Measurements from ENCODE around the gene FAM13B.
"Not testable (repeated sequence)": the region's sequence is repeated elsewhere in the genome, so short reads cannot be mapped to it uniquely, and the experiment has no call there.

The FAM13B gene

DNA sequence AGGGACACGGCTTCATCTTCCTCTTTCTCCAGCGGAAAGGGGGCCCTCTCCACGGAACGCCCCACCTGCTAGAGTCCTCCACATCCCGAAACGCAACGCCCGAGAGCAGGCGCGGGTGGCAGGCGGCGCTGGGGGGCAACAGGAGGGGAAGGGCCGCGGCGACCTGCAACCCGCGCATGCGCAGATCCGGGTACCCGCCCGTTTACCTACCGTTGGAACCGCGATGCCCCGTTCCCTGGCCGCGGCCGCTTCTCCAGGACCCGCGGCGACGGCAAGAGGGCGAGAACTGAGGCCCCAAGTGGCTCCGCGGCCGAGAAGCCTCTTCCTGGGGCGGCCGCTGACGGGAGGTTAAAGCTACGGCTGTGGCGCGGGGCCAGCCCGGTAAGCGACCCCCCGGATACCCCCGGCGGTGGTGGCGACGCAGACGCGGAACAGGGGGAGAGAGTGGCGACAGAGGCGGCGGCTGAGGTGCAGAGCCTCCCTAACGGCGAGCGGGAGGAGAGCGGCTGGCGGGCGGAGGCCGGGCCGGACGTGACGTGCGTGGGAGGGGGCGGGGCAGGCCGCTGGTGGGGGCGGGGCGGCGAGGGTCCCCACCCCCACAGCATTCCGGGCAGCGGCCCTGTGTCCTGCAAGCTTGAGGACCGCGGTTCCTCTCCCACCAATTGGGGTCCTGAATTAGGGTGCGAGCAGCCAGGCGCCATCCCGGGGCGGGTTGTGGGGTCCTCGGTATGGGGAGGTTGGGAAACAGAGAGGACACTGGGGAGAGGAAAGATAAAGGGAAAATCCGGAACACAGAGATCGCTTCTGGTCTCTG, at the start of gene FAM13B:
TSS of gene FAM13B (minus strand) at position 508 of the 814 bp plus-strand sequence. CDS start 13,968 bp downstream, outside the sequence.
- DNase-seq: peak; percentile 67 to 73

GRCh38 chr5:138082033-138082432, 49.2 kb upstream of the FAM13B start:
- DNase-seq: no peak

DNA sequence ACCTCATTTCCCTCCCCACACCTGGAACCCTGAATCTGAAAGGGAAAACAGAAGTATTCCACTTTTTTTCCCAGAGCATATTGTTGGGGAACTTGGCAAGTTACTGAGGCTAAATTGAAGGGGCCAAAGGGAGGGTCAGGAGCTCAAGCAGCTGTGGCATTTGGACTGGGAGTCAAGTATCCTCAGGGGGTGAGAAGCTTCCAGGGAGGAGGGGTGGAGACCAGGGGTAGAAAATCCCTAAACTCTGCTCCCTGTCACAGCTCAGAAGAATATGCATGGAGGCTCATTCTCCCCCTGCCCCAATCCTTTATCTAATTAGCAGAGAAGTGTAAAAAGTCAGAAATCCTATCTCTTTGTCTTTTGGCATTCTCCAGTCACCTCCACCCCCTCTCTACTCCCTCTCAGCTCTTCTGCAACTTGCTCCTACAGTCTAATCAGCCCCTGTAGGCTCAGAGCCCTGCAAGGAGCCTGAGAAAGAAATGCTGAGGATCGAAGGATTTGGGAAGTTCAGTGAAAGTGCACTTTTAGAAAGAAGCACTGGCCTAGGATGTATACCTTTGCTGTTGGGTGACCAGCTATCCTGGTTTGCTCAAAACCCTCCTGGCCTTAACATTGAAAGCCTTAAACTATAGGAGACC, 45.2 kb upstream of the FAM13B start:
- no peak for DNase-seq

DNA sequence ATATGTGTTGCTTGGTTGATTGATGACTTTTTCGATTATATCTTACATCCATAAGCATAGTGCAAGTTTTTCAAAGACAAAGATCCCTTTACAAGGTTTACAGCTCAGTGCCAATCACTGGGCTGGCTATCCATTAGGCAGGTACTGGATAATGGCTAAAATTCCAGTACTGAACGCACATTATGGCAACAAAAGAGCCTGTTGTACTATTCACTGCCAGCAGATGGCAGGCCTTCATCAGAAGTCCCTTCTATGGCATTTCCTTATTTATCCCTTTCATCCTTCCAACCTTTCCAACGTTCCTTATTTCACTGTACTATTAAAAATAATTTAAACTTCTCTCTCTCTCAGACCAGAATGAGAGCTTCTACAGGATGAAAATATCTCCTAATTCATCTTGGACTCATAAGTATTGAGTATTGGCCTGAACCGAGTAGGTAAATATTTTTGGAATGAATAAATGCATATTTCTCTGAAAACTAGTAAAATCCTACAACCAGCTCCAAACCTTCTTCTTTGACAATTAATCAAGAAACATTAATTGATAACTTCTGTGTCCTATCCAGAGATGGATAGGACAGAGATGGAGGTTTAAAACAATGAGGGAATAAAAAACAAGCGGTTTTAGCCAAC, 44.3 kb upstream of the FAM13B start:
- DNase-seq: peak; percentile 33

- DNase-seq: not testable (repeated sequence)
Measured at GRCh38 chr5:138070026-138070425, 37.1 kb upstream of the FAM13B start.

GRCh38 chr5:138068742-138069600, 36.1 kb upstream of the FAM13B start:
- peak; percentile 71 to 77 for DNase-seq

DNA sequence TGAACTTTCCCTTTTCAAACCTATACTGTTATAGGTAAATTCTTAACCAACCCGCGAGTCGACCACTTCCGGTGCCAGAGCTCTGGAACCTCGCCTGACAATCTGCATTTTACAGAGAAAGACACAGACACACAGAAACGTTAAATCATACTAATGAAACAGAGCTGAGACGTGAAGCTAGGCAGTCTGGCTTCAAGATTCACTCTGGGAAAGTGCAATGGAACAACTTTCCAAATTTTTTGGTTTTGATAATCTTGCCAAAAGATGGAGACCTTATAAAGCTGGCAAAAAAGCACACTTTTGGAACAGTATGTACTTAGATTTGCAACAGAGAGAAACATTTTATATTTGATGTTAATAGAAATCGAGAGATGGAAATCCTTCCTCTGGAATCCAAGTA, 35.1 kb upstream of the FAM13B start:
- no peak for DNase-seq

GRCh38 chr5:138065102-138065501, 32.2 kb upstream of the FAM13B start:
- no peak for DNase-seq

DNA sequence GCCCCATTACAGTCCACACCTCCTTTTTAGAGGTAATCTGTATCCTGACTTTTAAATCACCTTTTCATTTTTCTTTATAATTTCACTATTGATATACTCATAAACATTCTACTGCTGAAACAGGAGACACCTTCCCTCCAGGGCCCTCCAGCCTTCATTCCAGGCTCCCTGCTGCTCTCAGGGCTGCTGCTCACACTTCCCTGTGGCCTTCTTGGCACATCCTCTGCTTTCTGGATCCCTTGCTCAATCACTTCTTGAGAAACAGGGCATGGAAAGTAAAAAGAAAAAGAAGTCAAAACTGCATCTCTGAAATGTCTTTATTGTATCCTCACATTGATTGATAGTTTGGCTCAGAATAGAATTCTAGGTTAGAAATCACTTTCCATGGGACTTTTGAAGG, 31.6 kb upstream of the FAM13B start:
- DNase-seq: no peak

DNA sequence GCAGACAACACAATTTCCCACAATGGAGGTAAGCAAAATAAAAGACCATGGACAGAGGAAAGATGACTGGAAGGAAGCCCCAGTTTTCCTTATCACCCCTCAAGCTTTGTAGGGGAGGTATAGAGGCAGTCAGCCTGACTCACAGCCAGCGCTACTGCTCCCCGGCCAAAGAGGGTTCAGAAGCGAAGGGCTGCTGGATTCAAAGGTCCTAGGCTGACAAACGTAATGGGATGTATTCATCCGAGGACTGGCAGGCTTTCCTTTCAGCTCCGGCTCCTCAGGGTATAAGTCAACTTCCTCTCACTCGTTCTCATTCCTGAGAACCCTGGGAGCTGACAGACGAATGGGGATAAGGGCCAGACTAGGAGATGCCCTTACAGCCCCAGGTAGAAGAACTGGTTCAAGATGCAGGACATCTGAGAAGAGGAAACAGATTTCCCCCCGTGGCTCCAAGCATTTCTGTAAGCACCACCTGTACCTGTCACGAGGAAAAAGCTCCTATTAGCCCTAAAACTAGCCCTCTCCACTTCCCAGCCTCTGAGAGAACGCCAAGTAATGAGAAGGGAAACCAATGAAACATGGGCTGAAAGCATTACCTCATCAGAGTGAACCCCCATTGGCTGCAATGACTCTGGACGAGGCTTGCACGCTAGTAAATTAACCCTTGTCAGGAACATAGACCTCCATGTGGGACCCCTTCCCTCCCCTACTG, 22.1 kb upstream of the FAM13B start:
- DNase-seq: no peak

DNA sequence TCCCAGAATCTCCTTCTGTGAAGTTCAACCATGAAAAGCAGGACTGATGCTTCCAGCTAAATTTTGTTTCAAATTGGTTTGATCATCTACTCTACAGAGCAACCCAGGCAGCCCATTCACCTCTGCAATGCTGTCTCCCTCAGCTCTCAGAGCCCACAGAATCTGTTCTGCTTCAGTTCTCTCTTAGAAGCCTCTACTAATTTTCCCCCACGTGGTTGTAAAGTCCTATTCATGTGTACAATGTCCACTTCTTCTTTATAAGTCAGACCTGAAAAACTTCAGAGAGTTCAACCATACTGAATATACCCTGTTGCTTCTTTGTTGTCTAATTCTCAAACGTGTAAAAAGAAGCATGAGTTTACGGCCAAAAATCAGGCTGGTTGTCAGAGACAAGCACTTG, 21.3 kb upstream of the FAM13B start:
- DNase-seq: no peak

- DNase-seq: no peak
Measured at GRCh38 chr5:138053554-138053953, 20.7 kb upstream of the FAM13B start.

DNA sequence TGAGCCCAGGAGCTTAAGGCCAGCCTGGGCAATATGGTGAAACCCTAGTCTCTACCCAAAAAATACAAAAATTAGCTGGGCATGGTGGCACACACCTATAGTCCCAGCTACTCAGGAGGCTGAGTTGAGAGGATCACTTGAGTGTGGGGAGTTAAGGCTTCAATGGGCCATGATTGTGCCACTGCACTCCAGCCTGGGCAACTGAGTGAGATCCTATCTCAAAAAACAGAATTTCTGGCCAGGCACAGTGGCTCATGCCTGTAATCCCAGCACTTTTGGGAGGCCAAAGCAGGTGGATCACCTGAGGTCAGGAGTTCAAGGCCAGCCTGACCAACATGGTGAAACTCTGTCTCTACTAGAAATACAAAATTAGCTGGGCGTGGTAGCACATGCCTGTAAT, 19.8 kb upstream of the FAM13B start:
- not testable (repeated sequence) for DNase-seq

GRCh38 chr5:138051441-138052296, 18.8 kb upstream of the FAM13B start:
- no peak for DNase-seq

DNA sequence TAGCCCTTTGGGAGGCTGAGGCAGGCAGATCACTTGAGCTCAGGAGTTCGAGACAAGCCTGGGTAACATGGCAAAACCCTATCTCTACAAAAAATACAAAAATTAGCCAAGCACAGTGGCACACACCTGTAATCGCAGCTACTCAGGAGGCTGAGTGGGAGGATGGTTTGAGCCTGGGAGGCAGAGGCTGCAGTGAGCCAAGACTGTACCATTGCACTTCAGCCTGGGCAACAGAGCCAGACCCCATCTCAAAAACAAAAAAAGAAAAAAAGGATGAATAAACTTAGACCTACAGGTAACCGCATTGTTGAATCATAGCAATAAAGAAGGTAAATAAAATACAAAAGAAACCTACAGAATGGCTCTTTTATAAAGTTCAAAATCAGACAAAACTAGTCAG, 12.4 kb upstream of the FAM13B start:
- DNase-seq: not testable (repeated sequence)

DNA sequence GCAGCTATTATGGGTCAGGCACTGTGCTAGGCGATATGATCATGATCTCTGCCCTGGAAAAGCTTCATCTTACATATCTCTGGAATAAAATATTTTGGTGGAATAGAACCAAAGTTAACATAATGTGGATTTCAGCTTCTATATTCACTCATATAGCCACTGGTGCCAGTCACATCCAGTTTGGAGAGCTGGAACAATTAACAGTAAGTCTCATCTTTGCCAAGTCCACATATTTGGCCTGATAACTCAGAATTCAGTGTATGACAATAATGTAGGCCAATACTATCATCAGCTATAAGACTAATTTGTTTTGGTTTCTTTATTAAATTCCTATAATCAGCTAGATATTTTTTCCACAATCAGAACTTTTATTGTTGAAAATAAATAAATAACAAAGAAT, 5.9 kb upstream of the FAM13B start:
- DNase-seq: no peak

- DNase-seq: no peak
Measured at GRCh38 chr5:138037907-138038633, 5.2 kb upstream of the FAM13B start.

- DNase-seq: no peak
Measured at GRCh38 chr5:138037271-138037670, 4.4 kb upstream of the FAM13B start.

- peak; percentile 39 to 43 for DNase-seq
Measured at GRCh38 chr5:138035605-138036537, 3.0 kb upstream of the FAM13B start.

Measured in activated CD4-positive, alpha-beta T cell treated with anti-CD3 and anti-CD28 coated beads, Interleukin-2, amount 50 U/mL, for 4 hours (primary cell).